ENCODE data around the gene MRPL24. TPM values are rescaled to one million over a fixed set of nuclear protein-coding genes. Genes with fewer than 3 reads are reported as not detected.

The MRPL24 gene
- total RNA-seq, 2 donors from 2014 or later: 39.1 to 86.7 TPM

DNA sequence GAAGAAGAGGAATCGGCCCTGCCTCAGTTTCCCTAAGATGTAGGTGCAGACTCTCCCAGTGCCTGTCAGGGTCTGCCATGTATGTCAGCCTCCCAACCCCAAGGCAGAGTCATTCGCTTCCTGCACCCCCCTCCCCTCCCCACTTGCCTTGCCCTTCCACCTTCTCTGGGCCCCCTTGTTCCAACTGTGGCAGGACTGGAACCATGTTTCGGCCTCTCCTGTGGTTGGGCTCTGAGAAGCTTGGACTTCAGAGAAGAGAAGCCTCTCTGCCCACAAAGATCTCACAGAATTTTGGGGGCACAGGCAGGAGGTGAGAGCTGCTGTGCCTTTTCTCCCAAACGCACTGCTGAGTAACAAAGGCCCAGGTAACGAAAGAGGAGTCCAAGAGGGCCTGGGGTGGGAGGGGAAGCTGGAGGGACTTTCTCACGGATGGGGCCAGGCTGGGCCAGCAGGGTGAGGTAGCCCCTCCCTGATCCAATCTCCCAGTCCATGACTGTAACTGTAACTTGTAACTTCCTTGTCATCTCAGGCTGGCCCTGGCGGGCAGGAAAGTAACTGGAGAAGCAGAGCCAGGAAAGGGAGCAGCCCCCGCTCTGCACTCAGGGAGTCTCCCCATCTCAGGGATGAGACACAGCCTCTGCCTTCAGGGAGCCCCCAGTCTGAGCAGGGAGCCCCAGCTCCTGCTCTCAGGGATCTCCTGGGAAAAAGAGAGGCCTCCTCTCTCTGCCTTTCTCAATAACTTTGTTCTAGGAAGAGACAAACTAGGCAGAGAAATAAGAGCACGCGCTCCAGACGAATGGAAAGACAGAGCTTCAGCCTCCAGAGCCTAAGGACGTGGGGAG is 46.8 kb downstream of the MRPL24 start:
- DNase-seq: peak; percentile 36
- Histone ChIP-seq H3K36me3 (no peaks in the 10 kb centered on the region), H3K4me1 (peaks cover 7% of the 10 kb centered on the region), H3K9me3 (no peaks in the 10 kb centered on the region), H3K27me3 (no peaks in the 10 kb centered on the region), H3K4me3 (no peak overlapping the region), H3K27ac (no peak overlapping the region), H3K9ac (ENCODE audit: low read depth in 2 of 2, low read length in 2 of 2) (no peak overlapping the region)
- TF ChIP-seq, protein P1, sequence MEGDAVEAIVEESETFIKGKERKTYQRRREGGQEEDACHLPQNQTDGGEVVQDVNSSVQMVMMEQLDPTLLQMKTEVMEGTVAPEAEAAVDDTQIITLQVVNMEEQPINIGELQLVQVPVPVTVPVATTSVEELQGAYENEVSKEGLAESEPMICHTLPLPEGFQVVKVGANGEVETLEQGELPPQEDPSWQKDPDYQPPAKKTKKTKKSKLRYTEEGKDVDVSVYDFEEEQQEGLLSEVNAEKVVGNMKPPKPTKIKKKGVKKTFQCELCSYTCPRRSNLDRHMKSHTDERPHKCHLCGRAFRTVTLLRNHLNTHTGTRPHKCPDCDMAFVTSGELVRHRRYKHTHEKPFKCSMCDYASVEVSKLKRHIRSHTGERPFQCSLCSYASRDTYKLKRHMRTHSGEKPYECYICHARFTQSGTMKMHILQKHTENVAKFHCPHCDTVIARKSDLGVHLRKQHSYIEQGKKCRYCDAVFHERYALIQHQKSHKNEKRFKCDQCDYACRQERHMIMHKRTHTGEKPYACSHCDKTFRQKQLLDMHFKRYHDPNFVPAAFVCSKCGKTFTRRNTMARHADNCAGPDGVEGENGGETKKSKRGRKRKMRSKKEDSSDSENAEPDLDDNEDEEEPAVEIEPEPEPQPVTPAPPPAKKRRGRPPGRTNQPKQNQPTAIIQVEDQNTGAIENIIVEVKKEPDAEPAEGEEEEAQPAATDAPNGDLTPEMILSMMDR (IDR thresholded peaks at IDR 0.05): no peak
- intact Hi-C loops (cut with DNase I): no loop called here

- Histone ChIP-seq H3K27ac (no peak overlapping the region), H3K27me3 (no peaks in the 10 kb centered on the region), H3K9me3 (no peaks in the 10 kb centered on the region), H3K9ac (ENCODE audit: low read depth in 2 of 2, low read length in 2 of 2) (no peak overlapping the region), H3K36me3 (no peaks in the 10 kb centered on the region), H3K4me3 (no peak overlapping the region), H3K4me1 (peaks cover 7% of the 10 kb centered on the region)
- no peak for DNase-seq
- TF ChIP-seq, protein P1 (IDR thresholded peaks at IDR 0.05): no peak
- intact Hi-C loops (cut with DNase I): no loop called here
Measured at GRCh38 chr1:156692925-156693847, 47.7 kb downstream of the MRPL24 start.

DNA sequence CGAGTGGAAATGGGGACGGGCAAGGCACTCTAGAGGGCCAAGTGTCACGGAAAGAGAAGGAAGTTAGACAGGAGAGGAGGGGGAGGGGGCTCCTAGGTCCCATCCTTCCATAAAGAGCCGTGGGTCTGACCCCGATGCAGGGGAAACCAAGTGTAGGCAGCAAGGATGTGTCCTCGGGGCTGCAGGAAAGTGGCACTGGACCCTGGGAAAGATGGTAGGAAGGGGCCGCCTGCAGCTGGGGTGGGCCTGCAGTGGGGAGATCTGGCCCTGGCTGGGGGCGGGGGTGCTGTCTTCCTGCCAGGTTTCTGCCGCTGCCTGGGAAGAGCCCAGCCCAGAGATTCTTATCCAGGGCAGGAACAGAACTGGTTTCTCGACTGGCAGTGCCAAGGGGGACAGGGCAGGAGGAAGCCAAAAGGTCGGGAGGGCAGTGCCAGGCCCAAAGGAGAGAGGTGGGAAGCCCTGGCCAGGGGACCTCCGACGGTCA is 48.4 kb downstream of the MRPL24 start:
- intact Hi-C loops (cut with DNase I): no loop called here
- Histone ChIP-seq H3K9ac (ENCODE audit: low read depth in 2 of 2, low read length in 2 of 2) (no peak overlapping the region), H3K36me3 (no peaks in the 10 kb centered on the region), H3K9me3 (no peaks in the 10 kb centered on the region), H3K4me1 (peaks cover 7% of the 10 kb centered on the region), H3K27ac (no peak overlapping the region), H3K27me3 (no peaks in the 10 kb centered on the region), H3K4me3 (no peak overlapping the region)
- no peak for DNase-seq
- TF ChIP-seq, protein P1 (IDR thresholded peaks at IDR 0.05): no peak

- Histone ChIP-seq H3K27me3 (no peaks in the 10 kb centered on the region), H3K9me3 (no peaks in the 10 kb centered on the region), H3K27ac (no peak overlapping the region), H3K4me3 (no peak overlapping the region), H3K9ac (ENCODE audit: low read depth in 2 of 2, low read length in 2 of 2) (peak overlapping the region in 1 of 2 donors; percentile 35), H3K4me1 (peaks cover 7% of the 10 kb centered on the region), H3K36me3 (no peaks in the 10 kb centered on the region)
- intact Hi-C loops (cut with DNase I): loop anchor here (2.0 kb wide), 1 partner anchor 33 kb away; no protein-coding TSS in a partner anchor
- TF ChIP-seq, protein P1 (IDR thresholded peaks at IDR 0.05): no peak
- DNase-seq: no peak
Measured at GRCh38 chr1:156691665-156692440, 49.0 kb downstream of the MRPL24 start.

DNA sequence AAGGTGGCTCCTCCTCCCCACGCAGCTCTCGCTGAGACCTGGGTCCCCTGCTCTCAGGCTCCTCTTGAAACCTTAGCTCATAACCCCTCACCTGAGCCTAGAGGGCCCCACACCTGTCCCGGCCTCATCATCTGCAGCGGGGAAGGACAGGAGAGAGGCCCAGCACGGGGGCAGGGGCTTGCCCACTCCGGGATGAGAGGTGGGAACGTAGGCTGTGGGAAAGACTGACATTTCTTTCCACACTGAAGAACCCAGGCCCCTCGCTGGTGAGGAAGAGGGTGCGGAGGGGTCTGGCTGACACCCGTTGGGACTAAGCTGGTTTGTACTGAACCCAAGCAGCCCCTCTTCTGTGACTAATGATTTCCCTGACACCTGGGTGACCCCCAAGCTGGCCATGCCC is 49.7 kb downstream of the MRPL24 start:
- TF ChIP-seq, protein P1 (IDR thresholded peaks at IDR 0.05): no peak
- H3K4me3 ChIP-seq: no peak overlapping the region
- no peak for DNase-seq
- H3K27me3 ChIP-seq: no peaks in the 10 kb centered on the region
- H3K36me3 ChIP-seq: no peaks in the 10 kb centered on the region
- H3K9me3 ChIP-seq: no peaks in the 10 kb centered on the region
- no peak overlapping the region for H3K27ac ChIP-seq
- peaks cover 7% of the 10 kb centered on the region for H3K4me1 ChIP-seq
- no peak overlapping the region for H3K9ac ChIP-seq (ENCODE audit: low read depth in 2 of 2, low read length in 2 of 2)
- intact Hi-C loops (cut with DNase I): loop anchor here (2.0 kb wide), 1 partner anchor 34 kb away; no protein-coding TSS in a partner anchor

Data from colonic mucosa (tissue), 4 donors.